Measurements from ENCODE around the gene TMEM184B.

GRCh38 chr22:38312261-38312800, 39.5 kb upstream of the TMEM184B start:
- TF ChIP-seq CTCF (IDR thresholded peaks at IDR 0.05 in 8 of 11, conservative IDR thresholded peaks at IDR 0.05 in 3 of 11), result no peak
- TF ChIP-seq POLR2AphosphoS5 (IDR thresholded peaks at IDR 0.05), result no peak
- TF ChIP-seq POLR2A (IDR thresholded peaks at IDR 0.05), result no peak

All from spleen (tissue), 7 donors.